Hematopoietic multipotent progenitor cell treated with erythropoietin and hydrocortisone succinate and interleukin-3 and kit ligand, for 8 days (in vitro differentiated cells): ENCODE results near the gene C2orf76.

ENCODE experiments used
- DNase-seq: peaks from one replicate; pipeline ENCODE4 v3.0.0-alpha.2; 2015

Gene C2orf76

DNA sequence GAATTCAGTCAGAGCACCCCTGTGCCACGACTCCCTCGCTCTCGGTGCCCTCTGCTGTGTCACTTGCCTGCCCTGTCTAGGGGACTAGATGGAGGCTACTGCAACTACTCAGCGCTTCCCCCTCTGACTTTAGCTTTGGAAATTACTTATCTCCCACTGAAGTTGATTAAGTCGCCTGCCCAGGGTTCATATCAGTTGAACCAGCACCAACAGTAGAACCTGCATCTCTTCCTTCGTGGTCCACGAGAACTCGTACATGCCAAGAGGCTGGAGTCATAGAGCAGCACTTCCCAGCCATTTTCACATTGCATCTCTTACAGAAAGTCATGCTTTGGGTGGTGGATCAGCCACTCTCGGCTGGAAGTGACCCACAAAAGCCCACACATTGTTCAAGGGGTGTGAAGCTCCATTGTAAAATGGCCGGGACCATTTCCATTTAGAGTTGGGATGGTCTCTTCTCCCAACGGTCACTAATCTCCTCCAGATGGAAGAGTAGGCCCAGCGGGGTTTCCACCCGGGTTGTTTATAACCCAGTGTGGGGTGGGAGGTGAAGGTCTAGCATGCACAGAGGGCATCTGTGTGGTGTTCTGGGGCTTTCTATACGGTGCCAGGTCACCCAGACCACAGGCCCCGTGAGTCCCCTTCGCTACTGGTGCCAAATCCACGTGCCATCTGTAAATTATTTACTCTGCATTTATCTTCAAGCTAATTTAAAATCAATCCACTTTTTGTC lies 105.0 kb downstream of the C2orf76 start:
- DNase-seq, result peak; percentile 68

DNA sequence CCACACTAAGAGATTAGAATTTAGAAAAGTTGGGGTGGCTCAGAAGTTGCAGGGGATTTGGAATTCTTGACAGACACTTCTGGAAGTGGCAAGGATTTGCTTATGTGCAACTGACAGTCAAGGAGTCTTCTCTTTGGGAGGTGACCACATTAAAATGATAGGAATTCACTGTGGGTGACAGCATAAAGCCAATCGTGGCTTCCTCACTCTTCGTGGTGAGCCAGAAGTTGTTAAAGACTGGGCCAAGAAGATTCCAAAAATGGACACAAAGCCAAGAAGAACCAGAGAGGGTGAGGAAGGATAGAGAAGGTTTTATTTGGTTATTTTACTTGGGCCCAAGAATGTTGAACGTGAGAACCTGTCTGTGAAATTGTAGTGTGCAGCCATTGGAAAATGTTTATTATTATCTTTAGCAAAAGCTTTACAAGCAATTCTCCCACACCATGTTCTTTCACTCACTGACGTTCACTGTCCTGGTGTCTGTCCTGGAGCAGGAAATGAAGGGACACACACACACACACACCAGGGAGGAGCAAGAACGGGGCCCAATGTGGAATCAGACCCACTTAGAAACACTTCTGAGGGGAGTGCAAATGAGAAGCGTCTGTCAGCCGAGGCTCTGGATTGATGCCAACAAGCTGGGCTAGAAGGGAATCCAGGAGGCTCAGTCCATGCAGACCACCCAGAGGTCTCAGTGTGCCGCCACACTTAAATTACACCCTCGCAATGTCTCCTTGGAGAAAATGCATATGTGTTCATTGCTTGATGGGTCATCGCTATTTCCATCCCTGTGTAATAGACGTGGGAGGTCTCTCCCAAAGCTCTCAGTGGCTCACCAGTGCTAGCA lies 105.8 kb downstream of the C2orf76 start:
- DNase-seq, result no peak

DNA sequence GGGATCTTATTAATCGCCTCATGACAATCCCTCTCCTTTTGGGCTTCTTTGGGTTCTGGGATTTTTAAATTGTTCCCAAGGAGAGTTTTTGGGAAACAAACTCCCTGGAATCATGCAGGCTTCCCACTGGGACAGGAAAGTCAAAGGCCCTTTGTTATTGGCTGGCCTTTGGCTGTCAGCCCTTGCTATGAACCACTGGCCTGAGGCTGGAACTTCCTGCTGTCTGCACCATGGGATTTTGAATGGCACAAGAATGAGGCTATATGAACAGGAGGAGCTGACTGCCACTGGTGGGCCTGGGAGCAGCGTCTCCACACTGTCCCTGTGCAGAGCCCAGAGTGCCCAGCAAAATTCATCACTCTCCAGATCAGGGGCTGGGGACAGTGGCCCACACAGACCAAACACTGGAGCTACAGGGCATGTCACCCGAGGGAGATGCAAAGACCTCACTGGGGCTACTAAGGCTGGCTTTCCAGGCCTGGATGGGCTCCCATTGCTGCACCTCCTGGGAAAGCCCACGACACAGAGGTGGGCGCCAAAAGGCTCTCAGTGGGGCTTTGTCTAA lies 107.3 kb downstream of the C2orf76 start:
- no peak for DNase-seq

DNA sequence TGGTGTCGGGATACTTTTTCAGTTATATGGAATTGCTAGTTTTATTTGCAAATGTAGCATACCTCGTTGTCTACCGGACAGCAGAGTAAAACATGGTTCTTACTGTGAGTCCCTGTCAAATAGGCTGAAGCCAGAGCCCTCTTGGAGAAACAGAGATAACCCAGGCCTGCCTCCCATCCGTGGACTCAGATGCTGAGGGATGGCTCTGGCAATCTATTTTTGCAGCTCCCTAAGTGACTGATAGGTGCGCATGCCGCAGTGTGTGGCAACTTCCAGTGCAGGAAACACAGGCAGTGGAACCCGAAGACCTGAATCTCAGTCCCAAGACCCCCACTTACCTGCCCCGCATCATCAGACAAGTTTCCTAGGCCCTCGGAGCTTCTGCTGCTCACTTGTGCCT lies 109.4 kb downstream of the C2orf76 start:
- no peak for DNase-seq

DNA sequence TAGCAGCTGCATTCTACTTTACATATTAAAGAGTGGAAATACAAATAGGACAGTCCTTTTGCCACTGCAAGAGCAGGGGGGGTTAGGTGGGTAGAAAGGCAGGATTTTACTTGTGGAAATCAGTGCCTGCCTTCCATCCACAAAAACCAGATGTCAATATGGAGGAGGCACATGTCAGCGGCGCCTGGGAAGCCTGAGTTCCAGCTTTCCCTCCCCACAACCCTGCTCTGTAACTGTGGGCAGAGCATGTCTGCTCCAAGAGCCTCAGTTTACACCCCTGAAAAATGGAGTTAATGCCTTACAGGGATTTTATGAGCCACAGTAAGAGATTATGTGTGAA lies 110.1 kb downstream of the C2orf76 start:
- DNase-seq, result no peak

DNA sequence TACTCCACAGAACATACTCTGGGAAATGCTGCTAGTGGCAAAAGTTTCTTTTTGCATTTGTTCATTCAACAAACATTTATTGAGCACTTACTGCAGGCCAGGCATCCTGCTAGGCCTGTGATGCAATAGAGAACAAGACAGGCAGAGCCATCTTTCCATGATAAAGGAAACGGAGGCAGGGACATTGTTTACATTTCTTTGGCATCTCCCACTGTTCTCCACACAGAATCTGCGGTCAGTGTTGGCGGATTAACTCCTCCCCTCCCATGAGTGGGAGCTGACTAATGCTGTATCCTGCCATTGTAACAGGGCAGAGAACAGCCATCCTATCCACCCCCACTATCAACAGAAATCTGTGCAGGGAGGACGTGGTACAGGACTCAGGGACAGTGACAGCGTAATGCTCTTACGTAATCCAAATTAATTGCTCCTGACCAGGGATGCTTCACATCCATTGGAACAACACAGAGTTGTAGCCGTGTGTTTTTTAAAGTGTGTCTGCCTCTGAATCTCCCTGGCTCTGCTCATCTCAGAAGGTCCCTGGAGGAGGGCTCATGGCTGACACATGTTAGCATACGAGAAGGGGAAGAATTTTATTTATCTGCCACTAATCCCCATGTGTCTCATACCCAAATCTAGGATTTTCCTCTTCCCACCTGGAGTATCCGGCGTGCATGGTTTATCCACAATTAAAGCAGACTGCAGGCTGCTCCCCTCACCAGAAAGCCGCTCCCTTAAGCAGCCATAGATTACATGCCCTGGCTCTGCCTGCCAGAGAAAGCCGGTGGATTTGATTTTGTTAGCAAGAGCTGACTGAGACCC lies 110.7 kb downstream of the C2orf76 start:
- DNase-seq, result no peak

DNA sequence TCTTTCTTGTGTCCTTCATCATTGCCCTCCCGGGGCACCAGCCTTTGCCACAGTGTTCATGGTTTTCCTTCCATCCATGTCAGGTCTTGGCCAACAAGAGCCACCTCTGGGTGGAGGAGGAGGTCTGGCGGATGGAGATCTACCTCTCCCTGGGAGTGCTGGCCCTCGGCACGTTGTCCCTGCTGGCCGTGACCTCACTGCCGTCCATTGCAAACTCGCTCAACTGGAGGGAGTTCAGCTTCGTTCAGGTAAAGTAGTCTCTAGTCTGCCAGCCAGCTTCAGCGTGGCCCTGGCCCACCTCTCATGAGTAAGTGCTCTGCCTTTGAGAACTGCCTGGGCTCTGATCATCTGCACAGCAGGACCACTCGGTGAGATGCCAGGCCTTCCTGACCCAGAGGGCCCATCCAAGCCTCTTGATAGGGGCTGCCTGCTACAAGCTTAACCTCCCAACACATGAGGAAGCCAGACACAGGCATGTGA lies 112.0 kb downstream of the C2orf76 start:
- DNase-seq, result no peak

DNA sequence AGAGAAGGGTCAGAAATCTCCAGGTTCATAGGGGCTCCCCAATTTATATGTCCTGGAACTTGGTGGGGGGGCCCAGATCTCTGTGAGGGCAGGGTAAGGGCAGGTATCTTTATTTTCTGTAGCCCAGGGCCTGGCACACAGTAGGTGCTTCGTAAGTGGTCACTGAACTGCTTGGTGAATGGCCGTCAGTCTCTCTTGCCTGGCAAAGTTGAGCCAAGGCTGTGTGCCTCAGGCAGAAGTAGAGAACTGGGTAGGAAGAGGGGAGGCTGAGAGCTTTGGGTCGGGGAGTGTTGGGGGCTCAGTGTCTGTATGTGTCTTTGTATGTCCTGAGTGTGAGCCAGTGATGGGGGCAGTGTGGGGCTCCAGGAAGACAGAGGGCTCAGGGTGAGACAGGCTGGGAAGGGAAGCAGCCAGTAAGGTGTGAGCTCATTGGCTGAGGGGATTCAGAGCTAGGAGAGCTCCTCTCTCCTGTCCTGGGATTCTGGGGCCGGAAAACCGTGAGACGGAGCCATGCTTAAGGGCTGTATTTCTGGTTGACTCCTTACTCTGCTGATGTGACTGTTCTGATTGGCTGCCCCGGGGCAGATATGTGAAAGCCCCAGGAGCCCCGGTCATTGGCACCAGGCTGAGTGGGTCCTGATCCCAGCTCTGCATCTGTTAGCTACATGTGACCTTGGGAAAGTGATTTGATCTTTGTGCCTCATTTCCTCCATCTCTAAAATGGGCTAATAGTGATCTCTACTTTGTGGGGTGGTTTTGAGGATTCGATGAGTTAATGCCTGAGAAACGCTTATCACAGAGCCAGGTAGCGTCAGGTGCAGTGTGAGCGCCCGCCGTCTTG lies 112.7 kb downstream of the C2orf76 start:
- DNase-seq, result no peak

DNA sequence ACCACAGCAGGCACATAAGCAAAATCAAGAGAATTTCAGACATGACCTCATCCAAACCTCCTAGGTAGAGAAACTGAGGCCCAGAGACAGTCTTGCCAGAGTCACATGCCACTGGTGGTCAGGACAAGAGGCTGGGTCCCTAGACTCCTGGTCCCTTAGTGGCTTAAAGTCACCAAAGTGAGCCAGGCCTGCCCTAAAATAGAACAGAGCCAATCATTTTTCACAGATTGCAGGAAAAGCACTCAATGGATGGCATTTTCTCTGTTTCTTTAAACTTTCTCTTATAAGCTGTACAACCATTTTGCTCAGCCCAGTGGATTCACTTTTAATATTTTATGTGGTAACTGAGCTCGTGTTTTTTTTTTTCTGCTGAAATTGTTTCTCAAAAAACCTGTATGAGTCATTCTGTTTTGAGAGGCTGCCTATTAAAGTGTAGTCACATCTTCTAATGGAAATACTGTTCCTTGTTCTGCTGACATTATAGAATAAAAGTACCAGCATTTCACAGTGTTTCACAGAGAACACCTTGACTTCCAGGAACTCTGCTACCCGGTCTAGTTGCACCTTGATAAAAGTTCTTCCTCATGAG lies 113.4 kb downstream of the C2orf76 start:
- DNase-seq, result no peak
